ENCODE results near the gene CELF1.

CELF1 gene

GRCh38 chr11:47417712-47418111 lies 135.2 kb downstream of the CELF1 start:
- no peak for DNase-seq (ENCODE audit: low read depth in 2 of 2)

GRCh38 chr11:47415949-47416472 lies 136.9 kb downstream of the CELF1 start:
- DNase-seq (ENCODE audit: low read depth in 2 of 2): no peak
